Peyer's patch (tissue), 4 donors: ENCODE measurements around the gene ZNF474. TPM values are rescaled to one million over a fixed set of nuclear protein-coding genes. Genes with fewer than 3 reads are reported as not detected.
A peak's percentile ranks its signal among the peaks of the same experiment; 100 is the strongest.
"Not testable (repeated sequence)": the region's sequence is repeated elsewhere in the genome, so short reads cannot be mapped to it uniquely, and the experiment has no call there.

Source experiments
- DNase-seq, 3 donors: peaks; one replicate each; pipeline ENCODE4 v3.0.0-alpha.2; 2017 to 2019
- H3K27ac ChIP-seq, 4 donors: fragments of 200-600 bp; sonication (generic); one replicate each; pipeline ENCODE4 v1.5.1; 2016 to 2019
- H3K27me3 ChIP-seq, 2 donors: fragments of 200-600 bp; sonication (generic); one replicate each; pipeline ENCODE4 v1.5.1; 2019
- H3K36me3 ChIP-seq, 3 donors: fragments of 200-600 bp; sonication (generic); one replicate each; pipeline ENCODE4 v1.5.1; 2016 to 2019
- H3K4me1 ChIP-seq, 4 donors: fragments of 200-600 bp; sonication (generic); one replicate each; pipeline ENCODE4 v1.5.1; 2016 to 2019
- H3K4me3 ChIP-seq, 4 donors: fragments of 200-600 bp; sonication (generic); 1 replicate in 3 of 4; 2 replicates in 1 of 4; pipeline ENCODE4 v1.5.1; 2016 to 2019; ENCODE audit warnings: mild to moderate bottlenecking in 1 of 4
- H3K9me3 ChIP-seq, 4 donors: fragments of 200-600 bp; sonication (generic); one replicate each; pipeline ENCODE4 v1.5.1; 2016 to 2019; ENCODE audit warnings: mild to moderate bottlenecking in 1 of 4
- CTCF ChIP-seq, 6 experiments: fragments of 450-650 bp in 4 of 6; fragments of 200-600 bp in 2 of 6; sonication (generic) in 1 of 6; IDR thresholded peaks; one replicate each; pipeline ENCODE4 v1.5.1; 2017 to 2019; ENCODE audit warnings: antibody characterized with exemption in 6 of 6, mild to moderate bottlenecking in 3 of 6, moderate library complexity in 1 of 6
- POLR2A ChIP-seq, 2 donors: fragments of 450-650 bp; IDR thresholded peaks; one replicate each; pipeline ENCODE4 v1.5.1; 2017; ENCODE audit warnings: antibody characterized with exemption in 2 of 2, mild to moderate bottlenecking in 2 of 2, moderate library complexity in 2 of 2
- total RNA-seq, 4 donors: library from RNA; depleted of rRNA; stranded (reverse); fragments of >200 nt; gene quantifications; one replicate each; pipeline ENCODE4 v1.1.0, GENCODE V29; 2016

Gene ZNF474
- total RNA-seq, 4 donors from 2014 or later, result 0.54 TPM; not detected in 3

DNA sequence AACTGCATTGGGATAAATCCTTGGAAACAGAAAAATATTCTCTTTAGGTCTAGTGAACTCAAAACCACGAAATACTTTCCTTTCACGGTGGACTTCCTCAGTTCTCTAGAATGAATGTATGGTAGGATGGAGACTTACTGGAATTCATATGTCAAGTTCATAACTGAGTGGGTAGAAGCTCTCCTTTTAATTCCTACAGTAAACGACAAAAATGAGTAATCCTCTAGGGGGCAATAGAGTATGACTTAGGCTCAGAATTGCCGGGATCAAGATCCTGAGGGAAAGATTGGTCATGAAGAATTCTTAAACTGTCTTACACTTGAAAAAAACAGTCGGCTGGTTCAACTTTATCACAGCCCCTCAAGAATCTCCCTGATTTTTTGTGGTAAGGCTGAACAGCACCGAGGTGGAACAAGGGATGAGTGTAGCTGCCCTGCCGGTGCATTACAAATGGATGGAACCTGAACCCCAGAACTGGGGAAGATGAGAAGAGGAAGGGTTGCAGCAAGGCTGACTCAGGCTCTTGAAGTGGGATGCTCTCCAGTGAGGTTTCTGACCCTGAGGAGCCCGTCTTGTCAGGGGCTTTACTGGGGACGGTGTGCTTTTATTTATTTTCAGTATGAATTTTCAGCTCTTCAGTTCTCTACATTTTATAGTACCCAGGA, 37.3 kb upstream of the ZNF474 start:
- no peak overlapping the region for H3K4me3 ChIP-seq
- TF ChIP-seq POLR2A (IDR thresholded peaks at IDR 0.05), result no peak
- TF ChIP-seq CTCF (IDR thresholded peaks at IDR 0.05), result peak in 2 of 6 experiments; percentile 16 to 24
- H3K27ac ChIP-seq, result no peak overlapping the region
- H3K36me3 ChIP-seq, result no peaks in the 10 kb centered on the region
- no peaks in the 10 kb centered on the region for H3K4me1 ChIP-seq
- DNase-seq, result no peak
- H3K9me3 ChIP-seq, result no peaks in the 10 kb centered on the region
- no peaks in the 10 kb centered on the region for H3K27me3 ChIP-seq

GRCh38 chr5:122093415-122094180, 35.7 kb upstream of the ZNF474 start:
- Histone ChIP-seq H3K4me1 (no peaks in the 10 kb centered on the region), H3K9me3 (no peaks in the 10 kb centered on the region), H3K36me3 (no peaks in the 10 kb centered on the region), H3K4me3 (no peak overlapping the region), H3K27ac (no peak overlapping the region), H3K27me3 (no peaks in the 10 kb centered on the region)
- no peak for DNase-seq
- TF ChIP-seq CTCF (IDR thresholded peaks at IDR 0.05), result no peak
- TF ChIP-seq POLR2A (IDR thresholded peaks at IDR 0.05), result no peak

GRCh38 chr5:122094251-122094650, 35.1 kb upstream of the ZNF474 start:
- H3K9me3 ChIP-seq, H3K36me3 ChIP-seq, H3K4me1 ChIP-seq, H3K27me3 ChIP-seq, H3K4me3 ChIP-seq, DNase-seq, H3K27ac ChIP-seq: not testable (repeated sequence)

DNA sequence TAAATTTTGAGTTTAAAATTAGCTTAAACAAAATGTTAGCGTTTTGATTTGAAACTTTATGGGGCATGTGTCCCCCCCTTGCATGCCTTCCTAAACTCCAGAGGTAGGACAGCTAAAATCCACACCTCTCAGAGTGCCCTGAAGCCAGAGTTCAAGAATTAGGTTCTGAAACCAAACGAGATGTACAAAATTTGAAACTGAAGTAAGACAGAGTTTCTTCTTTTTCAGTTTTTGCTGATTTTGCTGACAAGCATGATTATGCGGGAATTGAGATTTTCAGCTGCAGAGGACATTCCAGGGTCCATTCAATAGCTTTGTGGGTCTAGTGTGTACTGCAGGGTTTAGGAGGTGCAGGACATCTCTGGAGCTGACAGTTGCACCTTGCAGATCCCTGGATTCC, 34.2 kb upstream of the ZNF474 start:
- H3K27ac ChIP-seq, result no peak overlapping the region
- TF ChIP-seq POLR2A (IDR thresholded peaks at IDR 0.05), result no peak
- TF ChIP-seq CTCF (IDR thresholded peaks at IDR 0.05), result no peak
- DNase-seq, result no peak
- no peaks in the 10 kb centered on the region for H3K27me3 ChIP-seq
- no peaks in the 10 kb centered on the region for H3K36me3 ChIP-seq
- no peaks in the 10 kb centered on the region for H3K4me1 ChIP-seq
- no peaks in the 10 kb centered on the region for H3K9me3 ChIP-seq
- no peak overlapping the region for H3K4me3 ChIP-seq

- Histone ChIP-seq H3K4me1 (no peaks in the 10 kb centered on the region), H3K4me3 (no peak overlapping the region), H3K9me3 (no peaks in the 10 kb centered on the region), H3K36me3 (no peaks in the 10 kb centered on the region), H3K27me3 (no peaks in the 10 kb centered on the region), H3K27ac (no peak overlapping the region)
- no peak for DNase-seq
- TF ChIP-seq POLR2A (IDR thresholded peaks at IDR 0.05), result no peak
- TF ChIP-seq CTCF (IDR thresholded peaks at IDR 0.05), result no peak
Observed at GRCh38 chr5:122097391-122097790, 32.0 kb upstream of the ZNF474 start.

DNA sequence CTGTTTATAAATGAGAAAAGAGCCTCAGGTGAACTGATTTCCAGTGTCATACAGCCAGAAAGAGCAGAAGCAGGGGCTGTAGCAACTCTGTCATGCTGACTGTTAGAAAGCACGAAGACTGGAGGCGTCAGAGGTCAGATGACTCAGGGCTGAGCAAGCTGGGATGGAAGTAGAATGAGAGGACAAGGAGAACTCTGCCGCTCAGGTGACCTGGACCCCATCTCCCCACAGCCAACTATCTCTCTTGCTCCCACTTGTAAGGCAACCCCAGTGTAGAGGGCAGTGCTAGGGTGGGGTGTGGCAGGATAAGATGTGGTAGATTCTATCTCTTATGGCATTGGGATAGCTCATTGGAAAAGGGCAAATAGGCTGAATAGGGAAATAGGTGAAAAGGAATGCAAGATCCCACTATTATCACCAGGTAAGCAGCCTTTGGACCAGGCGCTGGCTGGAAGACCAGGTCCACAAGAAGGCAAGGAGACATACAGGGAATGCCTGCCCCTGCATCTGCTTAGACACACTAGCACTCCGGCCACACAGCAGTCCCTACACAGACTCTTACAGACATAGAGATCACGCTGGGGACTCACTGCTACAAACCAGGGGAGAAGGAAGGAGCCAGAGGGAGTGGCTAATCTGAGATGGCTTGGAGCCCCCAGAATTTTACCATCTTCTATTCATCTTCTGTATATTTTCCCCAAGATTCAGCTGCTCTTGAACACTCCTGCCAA, 30.1 kb upstream of the ZNF474 start:
- H3K27ac ChIP-seq, result no peak overlapping the region
- no peak for DNase-seq
- no peak overlapping the region for H3K4me3 ChIP-seq
- no peaks in the 10 kb centered on the region for H3K27me3 ChIP-seq
- no peak for TF ChIP-seq CTCF (IDR thresholded peaks at IDR 0.05)
- no peak for TF ChIP-seq POLR2A (IDR thresholded peaks at IDR 0.05)
- no peaks in the 10 kb centered on the region for H3K4me1 ChIP-seq
- H3K36me3 ChIP-seq, result no peaks in the 10 kb centered on the region
- no peaks in the 10 kb centered on the region for H3K9me3 ChIP-seq
